Lower lobe of right lung (tissue), 2 donors: Measurements from ENCODE around the gene RPGRIP1L. TPM values are rescaled to one million over a fixed set of nuclear protein-coding genes. Genes with fewer than 3 reads are reported as not detected.
A peak's percentile ranks its signal among the peaks of the same experiment; 100 is the strongest.

ENCODE experiments used
- ATAC-seq, 2 donors: fragments of 200-7000 bp; cut with Tn5 transposase; one replicate each; pipeline ENCODE4 v1.9.1; 2020 to 2022; ENCODE audit warnings: mild to moderate bottlenecking in 2 of 2, moderate library complexity in 2 of 2
- DNase-seq: peaks from one replicate; pipeline ENCODE4 v3.0.0-alpha.2; 2020
- H3K27ac ChIP-seq: fragments of 200-600 bp; one replicate; pipeline ENCODE4 v1.8.0; 2022
- H3K27me3 ChIP-seq: fragments of 200-600 bp; one replicate; pipeline ENCODE4 v1.8.0; 2022; ENCODE audit warnings: low read depth
- H3K36me3 ChIP-seq: fragments of 200-600 bp; one replicate; pipeline ENCODE4 v1.8.0; 2022; ENCODE audit warnings: mild to moderate bottlenecking
- H3K4me1 ChIP-seq: fragments of 200-600 bp; one replicate; pipeline ENCODE4 v1.8.0; 2022
- H3K4me3 ChIP-seq: fragments of 200-600 bp; one replicate; pipeline ENCODE4 v1.8.0; 2022; ENCODE audit warnings: mild to moderate bottlenecking
- H3K9me3 ChIP-seq: fragments of 200-600 bp; one replicate; pipeline ENCODE4 v1.8.0; 2022
- intact Hi-C: fragments of 100-400 bp; cut with DNase I; formaldehyde crosslinking; loops from one replicate; pipeline ENCODE4 v1.11.0; 2022
- total RNA-seq: library from RNA; stranded (reverse); fragmentation: NEBNext Ultra II Directional; extraction: Animal tissue kit (Norgen Biotek cat#: 25700); gene quantifications from one replicate; pipeline ENCODE4 v1.2.1, GENCODE V29; 2021
- TF ChIP-seq, protein P1 (sequence below): fragments of 200-600 bp; IDR thresholded peaks from one replicate; pipeline ENCODE4 v1.8.0; 2022; ENCODE audit warnings: antibody characterized with exemption, mild to moderate bottlenecking
- donor health status: DM: no; HTN: yes; CAD: no; lungs with severe emphysema.

The RPGRIP1L gene
- total RNA-seq, 1 donor from 2014 or later: 6.6 TPM

DNA sequence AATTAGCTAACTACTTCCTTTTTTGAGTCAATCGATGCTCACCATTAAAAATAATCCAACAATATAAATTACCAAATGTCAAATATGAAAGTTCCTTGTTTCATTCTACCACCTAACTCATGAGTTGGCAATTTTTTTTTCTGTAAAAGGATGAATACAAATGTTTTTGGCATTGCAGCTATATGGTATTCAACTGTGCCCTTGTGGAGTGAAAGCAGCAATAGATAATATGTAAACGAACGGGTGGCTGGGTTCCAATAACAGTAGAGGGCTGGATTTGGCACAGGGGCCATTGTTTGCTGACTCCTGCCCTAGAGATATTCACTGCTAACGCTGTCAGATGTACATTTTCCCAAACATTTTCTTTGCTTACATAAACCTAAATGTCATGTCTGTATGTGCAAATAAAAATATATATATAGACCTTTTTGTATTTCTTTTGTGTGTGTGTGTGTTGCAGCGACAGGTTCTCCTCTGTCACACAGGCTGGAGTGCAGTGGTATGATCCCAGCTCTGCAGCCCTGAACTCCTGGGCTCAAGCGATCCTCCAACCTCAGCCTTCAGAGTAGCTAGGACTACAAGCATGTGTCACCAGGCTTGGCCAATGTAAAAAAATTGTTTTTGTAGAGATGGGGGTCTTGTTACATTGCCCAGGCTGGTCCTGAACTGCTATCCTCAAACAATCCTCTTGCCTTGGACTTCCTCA is 73.9 kb downstream of the RPGRIP1L start:
- Histone ChIP-seq H3K27ac (no peak overlapping the region), H3K27me3 (no peaks in the 10 kb centered on the region), H3K36me3 (no peaks in the 10 kb centered on the region), H3K4me3 (no peak overlapping the region), H3K4me1 (no peaks in the 10 kb centered on the region), H3K9me3 (no peaks in the 10 kb centered on the region)
- TF ChIP-seq, protein P1, sequence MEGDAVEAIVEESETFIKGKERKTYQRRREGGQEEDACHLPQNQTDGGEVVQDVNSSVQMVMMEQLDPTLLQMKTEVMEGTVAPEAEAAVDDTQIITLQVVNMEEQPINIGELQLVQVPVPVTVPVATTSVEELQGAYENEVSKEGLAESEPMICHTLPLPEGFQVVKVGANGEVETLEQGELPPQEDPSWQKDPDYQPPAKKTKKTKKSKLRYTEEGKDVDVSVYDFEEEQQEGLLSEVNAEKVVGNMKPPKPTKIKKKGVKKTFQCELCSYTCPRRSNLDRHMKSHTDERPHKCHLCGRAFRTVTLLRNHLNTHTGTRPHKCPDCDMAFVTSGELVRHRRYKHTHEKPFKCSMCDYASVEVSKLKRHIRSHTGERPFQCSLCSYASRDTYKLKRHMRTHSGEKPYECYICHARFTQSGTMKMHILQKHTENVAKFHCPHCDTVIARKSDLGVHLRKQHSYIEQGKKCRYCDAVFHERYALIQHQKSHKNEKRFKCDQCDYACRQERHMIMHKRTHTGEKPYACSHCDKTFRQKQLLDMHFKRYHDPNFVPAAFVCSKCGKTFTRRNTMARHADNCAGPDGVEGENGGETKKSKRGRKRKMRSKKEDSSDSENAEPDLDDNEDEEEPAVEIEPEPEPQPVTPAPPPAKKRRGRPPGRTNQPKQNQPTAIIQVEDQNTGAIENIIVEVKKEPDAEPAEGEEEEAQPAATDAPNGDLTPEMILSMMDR: no peak
- intact Hi-C loops: no loop called here
- no peak for ATAC-seq
- no peak for DNase-seq

DNA sequence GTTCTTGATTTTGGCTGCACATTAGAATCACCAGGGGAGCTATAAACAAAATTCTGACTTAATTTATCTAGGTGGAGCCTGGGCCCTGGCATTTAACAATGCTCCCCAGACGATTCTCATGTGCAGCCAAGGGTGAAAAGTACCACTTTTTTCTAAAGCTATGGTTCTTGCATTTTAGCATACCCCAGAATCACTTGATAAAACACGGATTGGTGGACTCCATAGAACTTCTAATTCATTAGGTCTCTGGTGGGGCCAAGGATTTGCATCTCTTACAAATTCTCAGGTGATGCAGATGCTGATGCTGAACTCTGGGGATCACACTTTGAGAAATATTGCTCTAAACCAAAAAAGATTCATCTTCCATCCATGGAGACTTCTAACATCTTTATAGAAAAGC is 74.5 kb downstream of the RPGRIP1L start:
- no peak for DNase-seq
- TF ChIP-seq, protein P1: no peak
- intact Hi-C loops: no loop called here
- no peak for ATAC-seq
- H3K4me1 ChIP-seq: no peaks in the 10 kb centered on the region
- H3K4me3 ChIP-seq: no peak overlapping the region
- no peaks in the 10 kb centered on the region for H3K36me3 ChIP-seq
- no peak overlapping the region for H3K27ac ChIP-seq
- no peaks in the 10 kb centered on the region for H3K9me3 ChIP-seq
- H3K27me3 ChIP-seq: no peaks in the 10 kb centered on the region

DNA sequence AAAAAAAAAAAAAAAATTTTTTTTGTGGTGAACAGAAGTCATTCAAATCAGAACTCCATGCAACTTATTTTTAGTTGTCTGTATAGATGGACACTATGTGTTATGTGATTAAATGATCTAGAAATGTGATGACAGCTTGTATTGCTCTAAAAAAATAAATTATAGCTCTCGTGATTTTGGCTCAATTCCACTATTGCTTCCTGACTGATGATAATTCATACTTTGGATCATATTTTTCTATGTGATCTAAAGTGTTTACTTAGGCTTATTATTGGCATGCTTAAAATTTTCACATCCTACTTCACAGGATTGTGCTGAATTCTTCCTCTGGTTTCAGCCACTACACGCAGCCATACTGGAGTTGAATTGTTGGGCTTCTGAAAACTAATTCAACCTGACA is 76.8 kb downstream of the RPGRIP1L start:
- Histone ChIP-seq H3K27me3 (no peaks in the 10 kb centered on the region), H3K27ac (no peak overlapping the region), H3K4me1 (no peaks in the 10 kb centered on the region), H3K36me3 (no peaks in the 10 kb centered on the region), H3K9me3 (no peaks in the 10 kb centered on the region), H3K4me3 (no peak overlapping the region)
- TF ChIP-seq, protein P1: no peak
- ATAC-seq (no peak), DNase-seq (no peak)
- intact Hi-C loops: no loop called here

DNA sequence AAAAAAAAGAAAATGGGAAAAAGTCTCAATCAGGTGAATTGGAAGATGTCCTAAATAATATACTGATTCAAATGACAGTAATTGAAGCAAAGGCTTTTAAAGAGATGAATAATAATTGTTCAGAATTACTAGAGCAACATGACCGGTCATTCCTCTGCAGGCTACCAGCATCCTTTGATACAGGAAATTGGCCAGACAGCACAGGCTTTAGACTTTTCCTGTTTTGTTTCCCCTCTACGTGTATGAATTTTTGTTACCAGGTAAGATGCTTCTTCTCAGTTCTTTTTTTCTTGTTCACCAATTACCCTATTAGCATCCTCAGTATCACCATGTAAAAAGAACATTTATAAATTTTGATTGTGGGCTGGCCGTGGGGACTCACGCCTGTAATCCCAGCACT is 77.5 kb downstream of the RPGRIP1L start:
- no peak for ATAC-seq
- H3K27ac ChIP-seq: no peak overlapping the region
- no peaks in the 10 kb centered on the region for H3K9me3 ChIP-seq
- no peak overlapping the region for H3K4me3 ChIP-seq
- H3K36me3 ChIP-seq: no peaks in the 10 kb centered on the region
- H3K27me3 ChIP-seq: no peaks in the 10 kb centered on the region
- H3K4me1 ChIP-seq: no peaks in the 10 kb centered on the region
- intact Hi-C loops: no loop called here
- TF ChIP-seq, protein P1: no peak
- DNase-seq: no peak

DNA sequence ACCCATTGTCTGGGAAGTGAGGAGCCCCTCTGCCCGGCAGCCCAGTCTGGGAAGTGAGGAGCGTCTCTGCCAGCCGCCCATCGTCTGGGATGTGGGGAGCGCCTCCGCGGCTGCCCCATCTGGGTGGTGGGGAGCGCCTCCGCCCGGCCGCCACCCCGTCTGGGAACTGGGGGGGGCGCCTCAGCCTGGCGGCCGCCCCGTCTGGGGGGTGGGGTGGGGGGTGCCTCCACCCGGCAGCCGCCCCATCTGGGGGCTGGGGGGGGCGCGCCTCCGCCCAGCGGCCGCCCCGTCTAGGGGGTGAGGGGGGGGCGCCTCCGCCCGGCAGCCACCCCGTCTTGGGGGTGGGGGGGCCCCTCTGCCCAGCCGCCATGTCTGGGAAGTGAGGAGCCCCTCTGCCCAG is 78.4 kb downstream of the RPGRIP1L start:
- intact Hi-C loops: no loop called here
- no peaks in the 10 kb centered on the region for H3K4me1 ChIP-seq
- no peaks in the 10 kb centered on the region for H3K9me3 ChIP-seq
- DNase-seq (no peak), ATAC-seq (peak in 1 of 2 donors; percentile 27)
- no peak overlapping the region for H3K4me3 ChIP-seq
- no peaks in the 10 kb centered on the region for H3K27me3 ChIP-seq
- TF ChIP-seq, protein P1: no peak
- no peak overlapping the region for H3K27ac ChIP-seq
- no peaks in the 10 kb centered on the region for H3K36me3 ChIP-seq
